ENCODE results near the gene RSPO3.

RSPO3 gene

DNA sequence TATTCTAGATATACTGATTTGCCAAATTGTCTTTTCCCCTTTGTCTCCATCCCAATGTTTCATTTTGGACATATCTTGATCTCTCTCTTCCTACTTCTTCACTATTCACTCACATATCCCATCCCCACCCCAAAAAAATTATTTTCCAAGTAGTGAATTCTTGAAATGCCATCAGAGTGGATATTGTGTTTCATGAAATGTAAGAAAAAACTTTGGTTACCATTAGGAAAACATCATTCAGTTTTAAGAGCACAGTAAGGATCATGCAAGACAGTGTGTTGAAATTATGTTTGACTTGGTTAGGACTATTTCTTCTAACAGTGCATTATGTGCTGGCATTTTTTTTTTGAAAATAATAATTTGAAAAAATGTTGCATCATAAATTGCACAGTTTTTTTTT, 5.7 kb downstream of the RSPO3 start:
- TF ChIP-seq ISL1 (CRISPR knock-in tag; IDR thresholded peaks at IDR 0.05) (no peak), BACH2 (CRISPR knock-in tag; IDR thresholded peaks at IDR 0.05; ENCODE audit: borderline replicate concordance) (no peak), CSDC2 (CRISPR knock-in tag; IDR thresholded peaks at IDR 0.05) (no peak), ZNF70 (CRISPR knock-in tag; IDR thresholded peaks at IDR 0.05) (no peak), PPARA (CRISPR knock-in tag; IDR thresholded peaks at IDR 0.05; ENCODE audit: borderline replicate concordance) (no peak), TOX (CRISPR knock-in tag; IDR thresholded peaks at IDR 0.05; ENCODE audit: borderline replicate concordance) (no peak), ZFP30 (CRISPR knock-in tag; IDR thresholded peaks at IDR 0.05) (no peak), ZFP3 (CRISPR knock-in tag; IDR thresholded peaks at IDR 0.05) (no peak), ZNF8 (CRISPR knock-in tag; IDR thresholded peaks at IDR 0.05) (no peak), OSR1 (CRISPR knock-in tag; IDR thresholded peaks at IDR 0.05) (no peak), TCF4 (CRISPR knock-in tag; IDR thresholded peaks at IDR 0.05; ENCODE audit: borderline replicate concordance) (no peak), SNAI2 (CRISPR knock-in tag; IDR thresholded peaks at IDR 0.05) (no peak), ESRRG (CRISPR knock-in tag; IDR thresholded peaks at IDR 0.05) (no peak), CREB5 (CRISPR knock-in tag; IDR thresholded peaks at IDR 0.05; ENCODE audit: low read depth) (no peak), RARB (CRISPR knock-in tag; IDR thresholded peaks at IDR 0.05) (no peak), ZC3H10 (CRISPR knock-in tag; IDR thresholded peaks at IDR 0.05) (no peak), PATZ1 (CRISPR knock-in tag; IDR thresholded peaks at IDR 0.05; ENCODE audit: borderline replicate concordance) (no peak)
- TF ChIP-seq, protein P1, sequence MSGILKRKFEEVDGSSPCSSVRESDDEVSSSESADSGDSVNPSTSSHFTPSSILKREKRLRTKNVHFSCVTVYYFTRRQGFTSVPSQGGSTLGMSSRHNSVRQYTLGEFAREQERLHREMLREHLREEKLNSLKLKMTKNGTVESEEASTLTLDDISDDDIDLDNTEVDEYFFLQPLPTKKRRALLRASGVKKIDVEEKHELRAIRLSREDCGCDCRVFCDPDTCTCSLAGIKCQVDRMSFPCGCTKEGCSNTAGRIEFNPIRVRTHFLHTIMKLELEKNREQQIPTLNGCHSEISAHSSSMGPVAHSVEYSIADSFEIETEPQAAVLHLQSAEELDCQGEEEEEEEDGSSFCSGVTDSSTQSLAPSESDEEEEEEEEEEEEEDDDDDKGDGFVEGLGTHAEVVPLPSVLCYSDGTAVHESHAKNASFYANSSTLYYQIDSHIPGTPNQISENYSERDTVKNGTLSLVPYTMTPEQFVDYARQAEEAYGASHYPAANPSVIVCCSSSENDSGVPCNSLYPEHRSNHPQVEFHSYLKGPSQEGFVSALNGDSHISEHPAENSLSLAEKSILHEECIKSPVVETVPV (CRISPR knock-in tag; IDR thresholded peaks at IDR 0.05): no peak
- ATAC-seq: no peak

GRCh38 chr6:127124680-127125079, 6.2 kb downstream of the RSPO3 start:
- ATAC-seq: no peak
- TF ChIP-seq, protein P2, sequence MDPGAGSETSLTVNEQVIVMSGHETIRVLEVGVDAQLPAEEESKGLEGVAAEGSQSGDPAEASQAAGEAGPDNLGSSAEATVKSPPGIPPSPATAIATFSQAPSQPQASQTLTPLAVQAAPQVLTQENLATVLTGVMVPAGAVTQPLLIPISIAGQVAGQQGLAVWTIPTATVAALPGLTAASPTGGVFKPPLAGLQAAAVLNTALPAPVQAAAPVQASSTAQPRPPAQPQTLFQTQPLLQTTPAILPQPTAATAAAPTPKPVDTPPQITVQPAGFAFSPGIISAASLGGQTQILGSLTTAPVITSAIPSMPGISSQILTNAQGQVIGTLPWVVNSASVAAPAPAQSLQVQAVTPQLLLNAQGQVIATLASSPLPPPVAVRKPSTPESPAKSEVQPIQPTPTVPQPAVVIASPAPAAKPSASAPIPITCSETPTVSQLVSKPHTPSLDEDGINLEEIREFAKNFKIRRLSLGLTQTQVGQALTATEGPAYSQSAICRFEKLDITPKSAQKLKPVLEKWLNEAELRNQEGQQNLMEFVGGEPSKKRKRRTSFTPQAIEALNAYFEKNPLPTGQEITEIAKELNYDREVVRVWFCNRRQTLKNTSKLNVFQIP (CRISPR knock-in tag; IDR thresholded peaks at IDR 0.05; ENCODE audit: borderline replicate concordance, low read depth): no peak
- no peak for TF ChIP-seq SNAI2 (CRISPR knock-in tag; IDR thresholded peaks at IDR 0.05)
- TF ChIP-seq PPARA (CRISPR knock-in tag; IDR thresholded peaks at IDR 0.05; ENCODE audit: borderline replicate concordance): no peak
- TF ChIP-seq ZFP30 (CRISPR knock-in tag; IDR thresholded peaks at IDR 0.05): no peak
- TF ChIP-seq OSR1 (CRISPR knock-in tag; IDR thresholded peaks at IDR 0.05): no peak

DNA sequence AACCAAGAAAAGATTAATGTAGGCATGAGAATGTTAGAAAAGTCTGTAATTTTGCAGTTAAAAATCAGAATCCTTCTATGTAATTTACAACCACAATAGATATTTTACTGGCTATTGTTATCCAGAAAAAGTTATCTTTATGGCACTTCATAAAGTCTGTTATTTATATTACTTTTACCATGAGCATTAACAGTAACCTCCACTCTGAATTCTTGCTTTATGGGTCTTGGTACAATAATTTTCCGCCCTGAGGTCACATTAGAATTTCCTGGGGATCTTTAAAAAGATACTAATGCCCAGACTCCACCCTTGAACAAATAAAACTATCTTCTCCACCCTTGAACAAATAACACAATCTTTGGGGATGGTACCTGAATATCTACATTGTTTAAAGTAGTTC, 9.6 kb downstream of the RSPO3 start:
- ATAC-seq: no peak
- TF ChIP-seq ZNF565 (CRISPR knock-in tag; conservative IDR thresholded peaks at IDR 0.05; ENCODE audit: low read depth): no peak
- TF ChIP-seq OSR1 (CRISPR knock-in tag; IDR thresholded peaks at IDR 0.05): no peak
- no peak for TF ChIP-seq ARNTL (CRISPR knock-in tag; IDR thresholded peaks at IDR 0.05; ENCODE audit: borderline replicate concordance, low read depth)

DNA sequence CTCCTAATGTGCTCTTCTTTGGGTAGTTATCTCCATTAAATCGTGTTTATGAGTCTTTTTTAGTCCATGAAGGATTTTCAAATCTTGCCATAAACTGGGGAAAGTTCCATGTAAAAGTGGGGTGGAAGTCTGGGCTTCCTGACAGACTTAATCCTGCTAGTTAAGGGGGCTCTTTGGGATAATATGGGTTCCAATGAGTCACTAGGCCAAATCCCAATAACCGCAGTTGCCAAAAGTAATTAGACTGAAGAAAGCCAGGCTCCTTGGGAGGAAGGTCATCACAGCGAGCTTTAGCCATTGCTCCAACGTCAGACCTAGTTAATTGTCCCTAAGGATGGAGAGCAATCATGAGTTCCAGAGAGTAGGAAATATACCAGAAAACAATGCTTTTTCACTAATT, 10.8 kb downstream of the RSPO3 start:
- no peak for ATAC-seq
- TF ChIP-seq ARNTL (CRISPR knock-in tag; IDR thresholded peaks at IDR 0.05; ENCODE audit: borderline replicate concordance, low read depth) (no peak), ESRRG (CRISPR knock-in tag; IDR thresholded peaks at IDR 0.05) (no peak), GLIS3 (CRISPR knock-in tag; IDR thresholded peaks at IDR 0.05) (no peak), PATZ1 (CRISPR knock-in tag; IDR thresholded peaks at IDR 0.05; ENCODE audit: borderline replicate concordance) (no peak), ISL1 (CRISPR knock-in tag; IDR thresholded peaks at IDR 0.05) (no peak), OSR1 (CRISPR knock-in tag; IDR thresholded peaks at IDR 0.05) (no peak), SNAI2 (CRISPR knock-in tag; IDR thresholded peaks at IDR 0.05) (no peak), CSDC2 (CRISPR knock-in tag; IDR thresholded peaks at IDR 0.05) (no peak), PPARA (CRISPR knock-in tag; IDR thresholded peaks at IDR 0.05; ENCODE audit: borderline replicate concordance) (no peak), RARB (CRISPR knock-in tag; IDR thresholded peaks at IDR 0.05) (no peak)
- TF ChIP-seq, protein P1 (CRISPR knock-in tag; IDR thresholded peaks at IDR 0.05): no peak
- TF ChIP-seq, protein P3, sequence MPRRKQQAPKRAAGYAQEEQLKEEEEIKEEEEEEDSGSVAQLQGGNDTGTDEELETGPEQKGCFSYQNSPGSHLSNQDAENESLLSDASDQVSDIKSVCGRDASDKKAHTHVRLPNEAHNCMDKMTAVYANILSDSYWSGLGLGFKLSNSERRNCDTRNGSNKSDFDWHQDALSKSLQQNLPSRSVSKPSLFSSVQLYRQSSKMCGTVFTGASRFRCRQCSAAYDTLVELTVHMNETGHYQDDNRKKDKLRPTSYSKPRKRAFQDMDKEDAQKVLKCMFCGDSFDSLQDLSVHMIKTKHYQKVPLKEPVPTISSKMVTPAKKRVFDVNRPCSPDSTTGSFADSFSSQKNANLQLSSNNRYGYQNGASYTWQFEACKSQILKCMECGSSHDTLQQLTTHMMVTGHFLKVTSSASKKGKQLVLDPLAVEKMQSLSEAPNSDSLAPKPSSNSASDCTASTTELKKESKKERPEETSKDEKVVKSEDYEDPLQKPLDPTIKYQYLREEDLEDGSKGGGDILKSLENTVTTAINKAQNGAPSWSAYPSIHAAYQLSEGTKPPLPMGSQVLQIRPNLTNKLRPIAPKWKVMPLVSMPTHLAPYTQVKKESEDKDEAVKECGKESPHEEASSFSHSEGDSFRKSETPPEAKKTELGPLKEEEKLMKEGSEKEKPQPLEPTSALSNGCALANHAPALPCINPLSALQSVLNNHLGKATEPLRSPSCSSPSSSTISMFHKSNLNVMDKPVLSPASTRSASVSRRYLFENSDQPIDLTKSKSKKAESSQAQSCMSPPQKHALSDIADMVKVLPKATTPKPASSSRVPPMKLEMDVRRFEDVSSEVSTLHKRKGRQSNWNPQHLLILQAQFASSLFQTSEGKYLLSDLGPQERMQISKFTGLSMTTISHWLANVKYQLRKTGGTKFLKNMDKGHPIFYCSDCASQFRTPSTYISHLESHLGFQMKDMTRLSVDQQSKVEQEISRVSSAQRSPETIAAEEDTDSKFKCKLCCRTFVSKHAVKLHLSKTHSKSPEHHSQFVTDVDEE (CRISPR knock-in tag; IDR thresholded peaks at IDR 0.05): no peak

All from SK-N-SH treated with all-trans-retinoic acid at 6 μM for 48 hours (cell line).